ENCODE measurements around the gene NEB.

- TF ChIP-seq EP300 (IDR thresholded peaks at IDR 0.05; ENCODE audit: low read depth) (no peak), CTCF (IDR thresholded peaks at IDR 0.05) (no peak)
Measured at GRCh38 chr2:151562398-151562797, 171.9 kb downstream of the NEB start.

Measured in transverse colon (tissue), 3 donors.